ENCODE data around the gene MUC5B.

The MUC5B gene

DNA sequence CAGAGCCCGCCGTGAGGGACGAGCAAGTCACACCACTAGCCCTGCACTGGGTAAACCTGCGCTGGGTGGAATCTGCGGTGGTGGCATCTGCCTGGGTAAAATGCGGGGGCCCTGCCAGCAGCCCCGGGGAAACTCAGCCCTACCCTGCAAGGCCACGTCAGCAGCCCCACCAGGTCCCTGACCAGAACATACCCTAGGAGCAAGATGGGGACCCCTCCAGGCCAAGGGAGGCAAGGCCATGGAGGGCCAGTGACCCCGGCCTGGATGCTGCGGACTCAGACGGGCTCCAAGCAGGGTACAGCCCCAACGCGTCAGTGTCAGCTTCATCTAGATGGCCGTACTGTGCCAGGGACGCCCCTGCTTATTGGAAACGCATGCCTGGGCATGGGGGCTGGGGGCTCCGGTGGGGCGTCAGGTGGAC is 60.2 kb downstream of the MUC5B start:
- no peak overlapping the region for H3K27ac ChIP-seq
- TF ChIP-seq ZFX (IDR thresholded peaks at IDR 0.05; ENCODE audit: borderline replicate concordance) = no peak
- TF ChIP-seq, protein P1, sequence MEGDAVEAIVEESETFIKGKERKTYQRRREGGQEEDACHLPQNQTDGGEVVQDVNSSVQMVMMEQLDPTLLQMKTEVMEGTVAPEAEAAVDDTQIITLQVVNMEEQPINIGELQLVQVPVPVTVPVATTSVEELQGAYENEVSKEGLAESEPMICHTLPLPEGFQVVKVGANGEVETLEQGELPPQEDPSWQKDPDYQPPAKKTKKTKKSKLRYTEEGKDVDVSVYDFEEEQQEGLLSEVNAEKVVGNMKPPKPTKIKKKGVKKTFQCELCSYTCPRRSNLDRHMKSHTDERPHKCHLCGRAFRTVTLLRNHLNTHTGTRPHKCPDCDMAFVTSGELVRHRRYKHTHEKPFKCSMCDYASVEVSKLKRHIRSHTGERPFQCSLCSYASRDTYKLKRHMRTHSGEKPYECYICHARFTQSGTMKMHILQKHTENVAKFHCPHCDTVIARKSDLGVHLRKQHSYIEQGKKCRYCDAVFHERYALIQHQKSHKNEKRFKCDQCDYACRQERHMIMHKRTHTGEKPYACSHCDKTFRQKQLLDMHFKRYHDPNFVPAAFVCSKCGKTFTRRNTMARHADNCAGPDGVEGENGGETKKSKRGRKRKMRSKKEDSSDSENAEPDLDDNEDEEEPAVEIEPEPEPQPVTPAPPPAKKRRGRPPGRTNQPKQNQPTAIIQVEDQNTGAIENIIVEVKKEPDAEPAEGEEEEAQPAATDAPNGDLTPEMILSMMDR (IDR thresholded peaks at IDR 0.05) = no peak

DNA sequence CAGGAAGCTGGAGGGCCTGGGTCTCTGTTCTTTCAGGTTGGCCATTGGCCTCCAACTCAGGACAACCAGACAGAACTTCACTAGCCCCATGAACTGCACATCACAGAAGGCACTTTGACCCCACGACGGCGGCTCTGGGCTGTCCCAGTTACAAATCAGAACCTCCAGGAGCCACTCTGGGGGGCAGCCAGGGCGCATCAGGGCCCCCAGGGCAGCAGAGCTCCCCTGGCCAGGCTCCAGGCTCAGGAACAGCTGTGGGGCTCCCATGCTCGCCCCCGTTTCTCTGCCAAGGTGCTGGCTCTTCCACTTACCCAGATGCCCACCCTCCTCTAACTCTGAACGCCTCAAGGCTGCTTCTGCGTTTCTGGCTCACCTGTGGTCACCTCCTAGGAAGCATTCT is 61.0 kb downstream of the MUC5B start:
- no peak for TF ChIP-seq ZFX (IDR thresholded peaks at IDR 0.05; ENCODE audit: borderline replicate concordance)
- TF ChIP-seq, protein P1 (IDR thresholded peaks at IDR 0.05) = no peak
- H3K27ac ChIP-seq = no peak overlapping the region

DNA sequence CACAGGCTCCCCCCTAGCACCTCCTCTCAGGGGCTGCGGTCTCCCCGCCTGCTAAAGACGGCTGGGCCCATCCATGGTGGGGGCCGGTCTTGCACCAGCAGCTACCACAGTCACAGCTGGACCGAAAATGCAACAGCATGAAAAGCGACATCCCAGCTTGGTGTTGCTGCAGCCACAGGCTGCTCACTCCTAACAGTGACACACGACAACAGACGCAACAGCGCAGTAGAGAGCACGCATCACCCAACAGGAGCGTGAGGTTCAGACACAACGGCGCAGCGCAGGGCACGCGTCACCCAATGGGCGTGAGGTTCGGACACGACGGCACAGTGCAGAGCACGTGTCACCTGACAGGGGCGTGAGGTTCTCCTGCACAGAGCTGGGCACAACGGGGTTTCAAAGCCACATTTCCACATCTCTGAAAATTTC is 62.5 kb downstream of the MUC5B start:
- TF ChIP-seq, protein P1 (IDR thresholded peaks at IDR 0.05) = no peak
- TF ChIP-seq ZFX (IDR thresholded peaks at IDR 0.05; ENCODE audit: borderline replicate concordance) = no peak
- no peak overlapping the region for H3K27ac ChIP-seq

DNA sequence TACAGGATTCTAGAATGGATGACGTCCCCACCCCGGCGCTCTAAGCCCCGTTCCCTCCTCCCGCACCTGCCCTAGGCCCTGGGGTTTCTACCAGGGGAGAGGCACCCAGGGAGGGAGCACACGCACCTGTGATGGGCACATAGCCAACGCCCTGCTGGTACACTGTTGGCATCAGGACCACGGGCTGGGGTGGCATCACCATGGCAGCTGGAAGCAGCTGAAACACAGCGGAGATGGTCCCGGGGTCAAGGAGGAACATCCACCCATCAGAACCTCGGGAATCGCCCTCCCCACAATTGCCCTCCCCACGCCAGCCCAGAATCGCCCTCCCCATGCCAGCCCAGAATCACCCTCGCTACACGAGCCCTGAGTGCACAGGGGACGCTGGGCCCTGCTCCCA is 63.0 kb downstream of the MUC5B start:
- TF ChIP-seq ZFX (IDR thresholded peaks at IDR 0.05; ENCODE audit: borderline replicate concordance) = no peak
- TF ChIP-seq, protein P1 (IDR thresholded peaks at IDR 0.05) = no peak
- no peak overlapping the region for H3K27ac ChIP-seq

DNA sequence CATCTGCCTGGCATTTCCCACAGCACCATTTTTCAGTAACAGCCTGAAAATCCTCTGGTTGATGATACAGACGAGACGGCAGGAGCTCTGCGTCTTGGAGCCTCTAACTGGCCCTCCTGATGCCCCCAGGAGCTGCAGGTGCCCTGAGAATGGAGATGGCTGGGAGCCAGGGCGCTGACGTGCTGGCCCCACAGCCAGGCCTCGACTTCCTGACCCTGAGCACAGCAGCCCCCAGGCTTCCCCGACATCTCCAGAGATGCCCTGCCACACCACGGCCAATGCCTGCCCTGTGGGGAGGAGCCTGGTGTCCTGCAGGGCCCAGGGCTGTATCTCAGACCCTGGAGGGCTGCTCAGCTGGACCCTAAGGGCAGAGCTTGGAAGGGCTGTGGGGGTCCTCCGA is 65.1 kb downstream of the MUC5B start:
- no peak overlapping the region for H3K27ac ChIP-seq
- TF ChIP-seq ZFX (IDR thresholded peaks at IDR 0.05; ENCODE audit: borderline replicate concordance) = no peak
- TF ChIP-seq, protein P1 (IDR thresholded peaks at IDR 0.05) = no peak

DNA sequence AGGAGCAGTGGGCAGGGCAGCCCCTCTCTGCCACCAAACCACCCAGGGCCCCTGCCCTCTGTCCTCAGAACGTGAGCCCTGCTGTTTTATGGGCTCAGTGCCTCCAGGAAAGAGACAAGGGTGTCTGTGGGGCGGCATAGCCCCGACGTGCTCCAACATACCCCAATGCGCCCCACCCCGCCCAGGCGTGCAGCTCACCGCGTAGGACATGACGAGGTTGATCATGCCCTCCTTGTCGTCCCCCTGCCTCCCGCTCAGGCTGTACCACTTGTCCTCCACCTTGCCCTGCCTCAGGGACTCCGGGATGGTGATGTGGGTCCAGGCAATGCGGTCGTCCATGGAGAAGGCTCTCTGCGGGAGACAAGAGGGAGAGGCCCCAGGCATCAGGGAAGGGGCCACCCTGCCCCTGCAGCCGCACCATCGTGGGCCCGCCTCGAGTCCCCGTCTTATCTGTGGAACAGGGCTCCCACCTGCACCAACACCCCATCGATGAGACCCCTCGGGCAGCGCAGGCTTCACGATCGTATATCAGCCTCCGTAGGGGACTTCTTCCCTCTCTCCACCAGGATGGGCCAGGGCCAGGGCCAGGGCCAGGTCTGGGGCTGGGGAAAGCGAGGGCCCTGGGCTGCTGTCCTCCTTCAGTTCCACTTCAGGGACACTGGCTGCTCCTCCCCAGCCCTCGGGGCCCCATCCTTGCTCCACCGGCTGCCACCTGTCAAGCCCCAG is 65.7 kb downstream of the MUC5B start:
- no peak for TF ChIP-seq ZFX (IDR thresholded peaks at IDR 0.05; ENCODE audit: borderline replicate concordance)
- TF ChIP-seq, protein P1 (IDR thresholded peaks at IDR 0.05) = no peak
- no peak overlapping the region for H3K27ac ChIP-seq

DNA sequence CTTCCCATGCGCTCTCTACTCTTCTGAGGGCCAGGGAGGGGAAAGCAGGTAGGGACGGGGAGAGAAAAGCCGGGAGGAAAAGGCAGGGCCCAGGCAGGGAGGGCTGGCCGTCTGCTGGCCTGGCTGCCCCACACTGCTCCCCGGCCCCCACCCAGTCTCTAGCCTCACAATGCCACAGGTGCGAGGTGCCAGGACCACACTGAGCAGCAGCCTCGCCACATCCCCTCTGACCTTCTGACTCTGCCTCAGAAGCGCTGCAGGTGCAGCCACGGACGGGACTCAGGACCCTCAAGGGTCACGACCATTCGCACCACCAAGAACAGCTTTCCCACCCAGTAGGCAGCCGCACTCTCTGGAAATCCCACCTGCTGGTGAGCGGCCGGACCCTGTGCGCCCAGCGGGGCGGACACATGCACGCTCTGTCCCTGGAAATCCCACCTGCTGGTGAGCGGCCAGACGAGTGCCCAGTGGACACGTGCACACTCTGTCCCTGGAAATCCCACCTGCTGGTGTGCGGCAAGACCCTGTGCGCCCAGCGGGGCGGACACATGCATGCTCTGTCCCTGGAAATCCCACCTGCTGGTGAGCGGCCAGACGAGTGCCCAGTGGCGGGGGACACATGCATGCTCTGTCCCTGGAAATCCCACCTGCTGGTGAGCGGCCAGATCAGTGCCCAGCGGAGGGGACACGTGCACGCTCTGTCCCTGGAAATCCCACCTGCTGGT is 66.5 kb downstream of the MUC5B start:
- no peak for TF ChIP-seq ZFX (IDR thresholded peaks at IDR 0.05; ENCODE audit: borderline replicate concordance)
- TF ChIP-seq, protein P1 (IDR thresholded peaks at IDR 0.05) = no peak
- H3K27ac ChIP-seq = no peak overlapping the region
